SK-N-SH (cell line): Measurements from ENCODE around the gene APLP2. TPM values are rescaled to one million over a fixed set of nuclear protein-coding genes. Genes with fewer than 3 reads are reported as not detected.

Experiments used
- CTCF ChIA-PET: fragments of 300-600, 350-600 bp; formaldehyde crosslinking; extraction: SDS; loops from one replicate; lab custom pipeline; 2021; lab: Yijun Ruan, JAX
- POLR2A ChIA-PET: fragments of 350-600 bp; sonication (Branson Sonifier 250); formaldehyde crosslinking; extraction: SDS; loops from one replicate; lab custom pipeline; 2020; ENCODE audit warnings: antibody characterized with exemption, inconsistent platforms; lab: Yijun Ruan, JAX
- DNase-seq: peaks from one replicate; pipeline ENCODE4 v3.0.0; 2012
- H2AFZ ChIP-seq: fragments of 200-600 bp; sonication (generic); 2 replicates; pipeline ENCODE4 v1.8.1; 2016; ENCODE audit warnings: antibody characterized with exemption, mild to moderate bottlenecking, low read depth
- H3F3A ChIP-seq: fragments of 200-600 bp; sonication (generic); replicated peaks from 2 replicates; pipeline ENCODE3; 2016; ENCODE audit warnings: antibody characterized with exemption, mild to moderate bottlenecking; ENCODE audit not compliant: insufficient read depth
- H3K27ac ChIP-seq, 2 experiments: fragments of 200-500 bp in 1 of 2; fragments of 200-600 bp in 1 of 2; sonication (Bioruptor generic) in 1 of 2; sonication (generic), shearing (Covaris generic) in 1 of 2; 2 replicates each; pipeline versions ENCODE4 v1.5.1 to v1.6.1; 2014 to 2016; ENCODE audit warnings: low read depth in 2 of 2, inconsistent platforms in 1 of 2, low read length in 1 of 2, mild to moderate bottlenecking in 1 of 2, mixed read lengths in 1 of 2
- H3K27me3 ChIP-seq: fragments of 200-600 bp; sonication (generic), shearing (Covaris generic); 2 replicates; pipeline ENCODE4 v1.6.1; 2016; ENCODE audit warnings: mixed run types; ENCODE audit not compliant: insufficient read depth
- H3K36me3 ChIP-seq, 2 experiments: fragments of 200-500 bp in 1 of 2; fragments of 200-600 bp in 1 of 2; sonication (Bioruptor generic) in 1 of 2; sonication (generic) in 1 of 2; replicated peaks in 1 of 2; 2 replicates each; pipeline versions ENCODE3 to v1.5.1; 2014 to 2016; ENCODE audit warnings: low read length in 1 of 2, mild to moderate bottlenecking in 1 of 2; ENCODE audit not compliant: insufficient read depth in 2 of 2, control insufficient read depth in 1 of 2
- H3K4me1 ChIP-seq, 2 experiments: fragments of 200-500 bp in 1 of 2; fragments of 200-600 bp in 1 of 2; sonication (Bioruptor generic) in 1 of 2; sonication (generic), shearing (Covaris generic) in 1 of 2; 2 replicates each; pipeline versions ENCODE4 v1.5.1 to v1.6.1; 2014 to 2016; ENCODE audit warnings: low read depth in 1 of 2, low read length in 1 of 2, mixed run types in 1 of 2; ENCODE audit not compliant: insufficient read depth in 2 of 2, control insufficient read depth in 1 of 2
- H3K4me2 ChIP-seq: fragments of 200-600 bp; sonication (generic), shearing (Covaris generic); 2 replicates; pipeline ENCODE4 v1.6.1; 2017; ENCODE audit warnings: mixed run types
- H3K4me3 ChIP-seq, 2 experiments: fragments of 200-500 bp in 1 of 2; fragments of 200-600 bp in 1 of 2; sonication (Bioruptor generic) in 1 of 2; sonication (generic), shearing (Covaris generic) in 1 of 2; 2 replicates each; pipeline versions ENCODE4 v1.5.1 to v1.8.1; 2014 to 2016; ENCODE audit warnings: low read depth in 2 of 2, inconsistent platforms in 1 of 2, low read length in 1 of 2, mild to moderate bottlenecking in 1 of 2, mixed read lengths in 1 of 2, moderate library complexity in 1 of 2
- H3K79me2 ChIP-seq: fragments of 200-600 bp; sonication (generic); 2 replicates; pipeline ENCODE4 v1.8.1; 2017; ENCODE audit warnings: mild to moderate bottlenecking; ENCODE audit not compliant: insufficient read depth
- H3K9ac ChIP-seq: fragments of 200-600 bp; sonication (generic); 2 replicates; pipeline ENCODE4 v1.6.1; 2017; ENCODE audit warnings: mixed run types
- H3K9me2 ChIP-seq: fragments of 200-600 bp; sonication (generic); 2 replicates; pipeline ENCODE4 v1.6.1; 2017; ENCODE audit warnings: mixed run types
- H3K9me3 ChIP-seq: fragments of 200-600 bp; sonication (generic); 2 replicates; pipeline ENCODE4 v1.6.1; 2017; ENCODE audit warnings: mixed run types, mild to moderate bottlenecking, moderate library complexity
- H4K20me1 ChIP-seq: fragments of 200-600 bp; sonication (generic); 2 replicates; pipeline ENCODE4 v1.6.1; 2017; ENCODE audit warnings: mild to moderate bottlenecking, mixed run types; ENCODE audit not compliant: insufficient read depth
- EP300 ChIP-seq, 2 experiments: IDR thresholded peaks; 2 replicates each; pipeline versions ENCODE4 v1.4.0 to v1.6.1; 2012; ENCODE audit warnings: borderline replicate concordance in 1 of 2, low read depth in 1 of 2, low read length in 1 of 2
- FOSL2 ChIP-seq: IDR thresholded peaks from 2 replicates; pipeline ENCODE4 v1.4.0; 2012; ENCODE audit warnings: low read depth, mild to moderate bottlenecking, moderate library complexity, borderline replicate concordance
- FOXJ3 ChIP-seq: sonication (generic); formaldehyde crosslinking; IDR thresholded peaks from 2 replicates; pipeline ENCODE4 v1.5.1; 2020; ENCODE audit warnings: mild to moderate bottlenecking, missing genetic modification reagents
- FOXM1 ChIP-seq: IDR thresholded peaks from 2 replicates; pipeline ENCODE4 v1.4.0; 2012; ENCODE audit warnings: low read depth, mild to moderate bottlenecking
- GATA2 ChIP-seq: sonication (generic); formaldehyde crosslinking; IDR thresholded peaks from 2 replicates; pipeline ENCODE4 v1.5.0; 2020; ENCODE audit warnings: mild to moderate bottlenecking, missing genetic modification reagents
- MXI1 ChIP-seq: IDR thresholded peaks from 2 replicates; pipeline ENCODE4 v1.6.1; 2012; ENCODE audit warnings: mild to moderate bottlenecking, low read depth, low read length, improper control_type of control experiment
- NFIC ChIP-seq: IDR thresholded peaks from 2 replicates; pipeline ENCODE4 v1.4.0; 2012; ENCODE audit warnings: borderline replicate concordance
- NRF1 ChIP-seq: IDR thresholded peaks from 2 replicates; pipeline ENCODE4 v1.6.1; 2012; ENCODE audit warnings: low read depth, mild to moderate bottlenecking, low read length
- RAD21 ChIP-seq: IDR thresholded peaks from 2 replicates; pipeline ENCODE4 v1.6.1; 2012; ENCODE audit warnings: mild to moderate bottlenecking, low read length
- REST ChIP-seq: IDR thresholded peaks from 2 replicates; pipeline ENCODE4 v1.6.1; 2012; ENCODE audit warnings: mild to moderate bottlenecking, low read depth, low read length, moderate library complexity
- RXRA ChIP-seq: IDR thresholded peaks from 2 replicates; pipeline ENCODE4 v1.4.0; 2012; ENCODE audit warnings: low read depth, mild to moderate bottlenecking, borderline replicate concordance
- SIN3A ChIP-seq: IDR thresholded peaks from 2 replicates; pipeline ENCODE4 v1.6.1; 2012; ENCODE audit warnings: low read depth, mild to moderate bottlenecking, low read length, moderate library complexity, borderline replicate concordance
- TAF1 ChIP-seq: IDR thresholded peaks from 2 replicates; pipeline ENCODE4 v1.6.1; 2012; ENCODE audit warnings: low read depth, mild to moderate bottlenecking, low read length, moderate library complexity, borderline replicate concordance
- WGBS: methylation state at CpG from one replicate; pipeline ENCODE4 v1.1.6; 2017; ENCODE audit warnings: low lambda C conversion rate; 5-methylcytosine and 5-hydroxymethylcytosine counted together
- polyA plus RNA-seq, 3 experiments: library from polyadenylated mRNA; depleted of rRNA; stranded (reverse); fragments of >200 nt; gene quantifications; 2 replicates each; pipeline ENCODE4 v1.2.3, GENCODE V29; 2012
- TF ChIP-seq, protein P1 (sequence below): IDR thresholded peaks from 2 replicates; pipeline ENCODE4; 2012
- TF ChIP-seq, protein P2 (sequence below): IDR thresholded peaks from 2 replicates; pipeline ENCODE4 v1.4.0; 2012; ENCODE audit warnings: low read depth

APLP2 gene
- polyA plus RNA-seq, 1 of the 3 experiments (the other 2 are of a cell fraction): 424 TPM

- Histone ChIP-seq H3K4me2 (no peak overlapping the region), H3K9me3 (no peaks in the 10 kb centered on the region), H3K79me2 (peaks cover 74% of the 10 kb centered on the region), H3K27me3 (no peaks in the 10 kb centered on the region), H3K4me3 (no peak overlapping the region), H3K4me1 (peaks cover 0 to 4% of the 10 kb centered on the region in 2 experiments; a peak in 2 of 4 replicates), H3F3A (peaks cover 14% of the 10 kb centered on the region), H3K36me3 (peaks cover 22 to 40% of the 10 kb centered on the region in 2 experiments), H2AFZ (no peak overlapping the region), H4K20me1 (peaks cover 80% of the 10 kb centered on the region), H3K9ac (no peak overlapping the region), H3K27ac (no peak overlapping the region), H3K9me2 (no peaks in the 10 kb centered on the region)
- CTCF ChIA-PET: interaction anchor here (1.4 to 1.5 kb wide), 2 partner anchors 9 to 14 kb away, joined by 3 to 6 read pairs; no protein-coding TSS in a partner anchor
- WGBS: 95% methylated on average over 2 of the region's 2 CpGs
- DNase-seq: no peak
- POLR2A ChIA-PET: no interaction called here
- TF ChIP-seq TAF1 (no peak), MXI1 (no peak), FOXM1 (no peak), NRF1 (no peak), NFIC (no peak), RAD21 (no peak), GATA2 (CRISPR knock-in tag) (no peak), FOSL2 (no peak), REST (no peak), SIN3A (no peak), FOXJ3 (CRISPR knock-in tag) (no peak), RXRA (no peak), EP300 (IDR thresholded peaks at IDR 0.05; ENCODE audit: borderline replicate concordance in 1 of 2, low read depth in 1 of 2, low read length in 1 of 2) (no peak)
- TF ChIP-seq, protein P1, sequence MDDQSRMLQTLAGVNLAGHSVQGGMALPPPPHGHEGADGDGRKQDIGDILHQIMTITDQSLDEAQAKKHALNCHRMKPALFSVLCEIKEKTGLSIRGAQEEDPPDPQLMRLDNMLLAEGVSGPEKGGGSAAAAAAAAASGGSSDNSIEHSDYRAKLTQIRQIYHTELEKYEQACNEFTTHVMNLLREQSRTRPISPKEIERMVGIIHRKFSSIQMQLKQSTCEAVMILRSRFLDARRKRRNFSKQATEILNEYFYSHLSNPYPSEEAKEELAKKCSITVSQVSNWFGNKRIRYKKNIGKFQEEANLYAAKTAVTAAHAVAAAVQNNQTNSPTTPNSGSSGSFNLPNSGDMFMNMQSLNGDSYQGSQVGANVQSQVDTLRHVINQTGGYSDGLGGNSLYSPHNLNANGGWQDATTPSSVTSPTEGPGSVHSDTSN: no peak
- TF ChIP-seq, protein P2, sequence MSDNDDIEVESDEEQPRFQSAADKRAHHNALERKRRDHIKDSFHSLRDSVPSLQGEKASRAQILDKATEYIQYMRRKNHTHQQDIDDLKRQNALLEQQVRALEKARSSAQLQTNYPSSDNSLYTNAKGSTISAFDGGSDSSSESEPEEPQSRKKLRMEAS: no peak
Observed at GRCh38 chr11:130118165-130118564, 48.5 kb downstream of the APLP2 start.
